Kidney glomerular epithelial cell (primary cell): ENCODE measurements around the gene PINK1.
"Not testable (repeated sequence)": the region's sequence is repeated elsewhere in the genome, so short reads cannot be mapped to it uniquely, and the experiment has no call there.

Experiments
- DNase-seq: peaks from one replicate; lab custom pipeline; 2025; lab: John Stamatoyannopoulos, UW

The PINK1 gene

DNA sequence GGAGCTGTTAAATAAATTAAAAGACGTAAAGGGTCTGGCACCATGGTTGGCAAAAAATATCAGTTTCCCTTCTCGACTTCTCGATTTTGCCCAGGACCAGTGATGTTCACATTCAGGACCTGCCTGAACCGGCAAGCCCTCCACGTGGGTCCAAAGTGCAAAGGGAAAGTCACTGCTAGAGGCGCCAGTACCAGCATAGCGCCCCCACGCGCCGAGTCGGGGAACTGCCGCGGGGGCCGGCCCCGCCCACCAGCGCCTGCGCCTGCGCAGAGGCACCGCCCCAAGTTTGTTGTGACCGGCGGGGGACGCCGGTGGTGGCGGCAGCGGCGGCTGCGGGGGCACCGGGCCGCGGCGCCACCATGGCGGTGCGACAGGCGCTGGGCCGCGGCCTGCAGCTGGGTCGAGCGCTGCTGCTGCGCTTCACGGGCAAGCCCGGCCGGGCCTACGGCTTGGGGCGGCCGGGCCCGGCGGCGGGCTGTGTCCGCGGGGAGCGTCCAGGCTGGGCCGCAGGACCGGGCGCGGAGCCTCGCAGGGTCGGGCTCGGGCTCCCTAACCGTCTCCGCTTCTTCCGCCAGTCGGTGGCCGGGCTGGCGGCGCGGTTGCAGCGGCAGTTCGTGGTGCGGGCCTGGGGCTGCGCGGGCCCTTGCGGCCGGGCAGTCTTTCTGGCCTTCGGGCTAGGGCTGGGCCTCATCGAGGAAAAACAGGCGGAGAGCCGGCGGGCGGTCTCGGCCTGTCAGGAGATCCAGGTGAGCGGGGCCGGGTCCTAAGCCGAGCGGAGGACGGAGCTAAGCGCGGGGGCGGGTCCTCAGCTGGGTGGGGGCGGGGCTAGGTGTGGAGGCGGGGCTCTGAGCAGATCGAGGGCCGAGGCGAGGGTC is at the start of gene PINK1:
Gene PINK1, plus strand, starts transcription at position 269 of the 875 bp plus-strand sequence. Its CDS starts 91 bp downstream, at position 360.
- DNase-seq: peak; percentile 61

- DNase-seq: no peak
Observed at GRCh38 chr1:20584890-20585289, 48.4 kb upstream of the PINK1 start.

GRCh38 chr1:20586953-20587660 is 46.2 kb upstream of the PINK1 start:
- no peak for DNase-seq

DNA sequence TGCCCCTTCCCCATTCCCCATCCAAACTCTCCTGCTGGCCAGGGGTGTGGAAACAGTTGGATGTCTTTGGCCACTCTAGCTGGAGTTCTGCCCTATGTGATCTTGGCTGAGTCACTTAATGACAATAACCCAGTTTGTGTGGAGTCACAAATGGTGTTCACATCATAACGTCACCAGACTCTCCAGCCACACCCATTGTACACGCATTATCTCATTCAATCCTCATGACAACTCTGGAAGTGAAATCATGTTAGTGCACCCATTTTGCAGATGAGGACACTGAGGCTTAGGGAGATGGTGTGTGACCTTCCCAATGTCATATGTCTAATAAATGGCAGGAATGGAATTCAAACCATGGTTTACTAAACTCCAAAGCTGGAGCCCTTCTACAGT is 45.6 kb upstream of the PINK1 start:
- DNase-seq: no peak

- no peak for DNase-seq
Observed at GRCh38 chr1:20588634-20589225, 44.5 kb upstream of the PINK1 start, which contains the start of gene CDA. Gene CDA (plus strand): TSS chr1:20589097. CDS start chr1:20589130, 33 bp downstream.

GRCh38 chr1:20589331-20590278 is 43.7 kb upstream of the PINK1 start:
- peak; percentile 26 for DNase-seq

GRCh38 chr1:20590306-20590777 is 42.9 kb upstream of the PINK1 start:
- DNase-seq: no peak

DNA sequence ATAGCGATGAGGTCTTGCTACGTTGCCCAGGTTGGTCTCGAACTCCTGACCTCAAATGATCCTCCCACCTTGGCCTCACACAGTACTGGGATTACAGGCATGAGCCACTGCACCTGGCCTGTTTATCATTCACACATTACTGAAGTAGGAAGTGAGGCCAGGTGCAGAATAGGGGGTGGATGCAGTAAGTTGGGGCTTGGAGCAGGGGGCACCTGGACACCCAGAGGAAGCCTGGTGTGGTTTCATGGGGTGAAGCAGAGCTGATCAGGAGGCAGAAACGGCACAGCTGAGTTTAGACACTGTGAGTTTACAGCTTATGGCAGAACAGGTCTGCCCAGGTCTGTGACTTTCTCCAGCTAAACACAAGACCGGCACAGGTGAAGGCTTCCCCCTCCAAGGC is 39.5 kb upstream of the PINK1 start:
- no peak for DNase-seq

GRCh38 chr1:20594746-20595145 is 38.5 kb upstream of the PINK1 start:
- no peak for DNase-seq

GRCh38 chr1:20596106-20596505 is 37.2 kb upstream of the PINK1 start:
- DNase-seq: no peak

GRCh38 chr1:20597650-20598049 is 35.6 kb upstream of the PINK1 start:
- no peak for DNase-seq

DNA sequence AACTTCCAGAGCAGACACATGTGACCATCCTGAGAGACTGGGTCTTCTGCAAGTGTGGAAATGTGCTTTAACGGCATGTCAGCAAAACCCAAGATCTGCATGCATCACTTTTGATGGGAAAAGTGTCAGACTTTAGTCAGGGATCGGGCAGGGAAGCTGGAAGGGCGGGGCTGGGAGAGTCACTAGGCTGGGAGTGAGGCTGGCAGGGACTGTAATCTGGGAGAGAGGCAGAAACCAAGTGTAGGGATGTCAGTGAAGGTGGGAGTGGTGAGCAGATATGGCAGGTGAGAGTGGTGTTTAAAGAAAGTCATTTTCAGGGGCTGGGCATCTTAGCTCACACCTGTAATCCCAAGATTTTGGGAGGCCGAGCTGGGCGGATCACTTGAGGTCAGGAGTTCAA is 33.1 kb upstream of the PINK1 start:
- no peak for DNase-seq

DNA sequence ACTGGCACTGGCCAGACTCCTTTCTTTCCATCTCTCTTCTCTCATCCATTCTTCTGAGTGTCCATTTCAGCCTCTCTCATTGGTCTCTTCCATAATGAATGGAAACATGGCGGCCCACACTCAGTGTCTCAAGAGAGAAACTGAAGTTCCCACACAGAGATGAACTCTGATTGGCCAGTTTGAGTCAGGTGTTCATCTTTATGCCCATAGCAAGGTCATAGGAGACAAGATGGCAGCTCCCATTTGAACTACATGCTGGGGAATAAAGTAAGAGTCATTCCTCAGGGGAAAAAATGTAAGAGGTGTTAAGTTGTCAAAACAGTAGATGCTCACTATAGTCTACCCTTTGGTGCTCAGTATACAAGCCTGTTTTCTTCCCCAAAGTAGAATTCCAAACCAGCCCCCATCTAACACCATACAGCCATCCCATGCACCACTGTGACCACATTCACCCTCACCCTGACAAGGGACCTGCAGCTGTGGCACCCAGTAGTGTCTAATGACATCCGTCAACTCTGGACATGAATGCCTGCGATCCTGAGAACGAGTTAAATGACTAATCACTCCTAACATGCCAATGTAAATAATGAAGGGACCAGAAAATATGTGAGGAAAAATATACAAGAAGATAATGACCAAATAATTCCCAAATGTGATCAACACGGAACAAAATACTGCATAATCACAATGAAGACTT is 32.0 kb upstream of the PINK1 start:
- DNase-seq: no peak

GRCh38 chr1:20602851-20603450 is 30.3 kb upstream of the PINK1 start:
- DNase-seq: no peak

DNA sequence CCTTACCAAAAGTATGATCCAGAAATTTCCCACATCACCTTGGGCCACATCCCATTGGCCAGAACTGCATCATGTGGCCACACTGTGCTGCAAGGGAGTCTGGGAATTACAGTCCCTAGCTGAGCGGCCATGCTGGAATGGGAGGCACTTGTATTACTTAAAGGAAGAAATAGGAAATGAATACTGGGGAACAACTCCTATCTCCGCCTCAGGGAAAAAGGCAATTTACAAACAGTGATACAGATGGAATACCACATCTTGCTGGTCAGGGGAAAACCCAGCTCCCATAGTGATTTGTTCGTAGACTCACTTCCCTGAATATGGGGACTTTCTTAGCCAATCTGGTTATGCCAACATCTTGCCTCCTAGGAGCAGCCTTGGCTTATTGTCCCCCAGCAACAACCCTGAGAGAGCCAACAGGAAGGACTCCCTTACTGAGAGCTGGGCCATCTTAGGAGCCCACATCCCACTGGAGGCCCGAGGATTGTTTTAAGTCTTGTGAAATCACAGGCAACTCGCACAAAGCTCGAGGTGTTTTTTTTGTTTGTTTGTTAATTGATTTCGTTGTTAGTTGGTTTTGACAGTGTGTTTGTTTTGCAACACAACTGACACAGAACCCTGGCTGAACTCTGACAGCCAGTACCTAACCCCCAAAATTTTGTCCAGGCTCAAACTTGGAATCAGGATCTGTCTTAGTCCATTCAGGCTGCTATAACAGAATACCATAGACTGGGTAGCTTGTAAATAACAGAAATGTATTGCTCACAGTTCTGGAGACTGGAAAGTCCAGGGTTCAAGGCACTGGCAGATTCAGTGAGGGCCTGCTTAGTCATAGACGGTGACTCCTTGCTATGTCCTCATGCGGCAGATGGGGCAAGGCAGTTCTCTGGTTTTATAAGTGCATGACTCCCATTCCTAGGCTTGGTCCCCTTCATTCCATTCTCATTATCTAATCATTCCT is 29.5 kb upstream of the PINK1 start:
- DNase-seq: peak; percentile 66

DNA sequence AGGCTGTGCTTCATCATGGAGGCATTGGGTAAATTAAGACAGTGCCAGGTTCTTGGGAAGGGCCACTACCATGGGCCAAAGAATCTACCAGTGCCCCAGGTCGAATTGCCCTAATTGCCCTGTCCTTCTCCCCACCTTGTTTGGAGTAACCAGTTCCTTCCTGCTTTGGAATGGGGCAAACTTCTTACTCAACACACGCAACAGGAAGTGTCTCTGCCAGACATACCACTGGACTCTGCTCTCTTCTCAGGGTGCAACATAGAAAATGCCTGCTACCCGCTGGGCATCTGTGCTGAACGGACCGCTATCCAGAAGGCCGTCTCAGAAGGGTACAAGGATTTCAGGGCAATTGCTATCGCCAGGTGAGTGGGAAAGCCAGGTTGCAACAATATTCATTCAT is 28.6 kb upstream of the PINK1 start:
- no peak for DNase-seq

GRCh38 chr1:20606801-20607570 is 26.3 kb upstream of the PINK1 start:
- DNase-seq: not testable (repeated sequence)

DNA sequence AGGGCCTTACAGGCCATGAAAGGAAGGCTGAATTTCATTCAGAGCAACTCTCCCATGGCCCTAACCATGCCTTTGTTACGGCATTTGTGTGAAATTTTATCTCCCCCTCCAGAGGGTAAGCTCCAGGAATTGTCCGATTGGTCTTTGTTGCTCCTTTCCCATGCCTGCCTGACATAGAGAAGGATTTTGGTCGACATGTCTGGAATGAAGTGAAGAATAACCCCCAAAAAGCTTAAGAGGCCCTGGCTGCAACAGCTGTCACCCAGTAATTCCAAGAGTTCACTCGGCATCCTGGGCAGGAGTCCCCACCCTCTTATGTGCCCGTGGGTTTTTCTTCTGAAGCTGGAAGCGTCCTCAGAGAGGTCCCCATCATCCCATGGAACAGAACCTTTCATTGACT is 23.7 kb upstream of the PINK1 start:
- DNase-seq: no peak
